Stimulated activated CD8-positive, alpha-beta memory T cell treated with anti-CD3 and anti-CD28 coated beads, Interleukin-7, amount 100 ng/mL, for 1 hour (primary cell): ENCODE data around the gene PRMT5.
"Not testable (repeated sequence)": the region's sequence is repeated elsewhere in the genome, so short reads cannot be mapped to it uniquely, and the experiment has no call there.

Source experiments
- DNase-seq, 2 donors: peaks; one replicate each; pipeline ENCODE4 v3.0.0-alpha.2; 2020; ENCODE audit warnings: low read depth in 2 of 2

The PRMT5 gene

DNA sequence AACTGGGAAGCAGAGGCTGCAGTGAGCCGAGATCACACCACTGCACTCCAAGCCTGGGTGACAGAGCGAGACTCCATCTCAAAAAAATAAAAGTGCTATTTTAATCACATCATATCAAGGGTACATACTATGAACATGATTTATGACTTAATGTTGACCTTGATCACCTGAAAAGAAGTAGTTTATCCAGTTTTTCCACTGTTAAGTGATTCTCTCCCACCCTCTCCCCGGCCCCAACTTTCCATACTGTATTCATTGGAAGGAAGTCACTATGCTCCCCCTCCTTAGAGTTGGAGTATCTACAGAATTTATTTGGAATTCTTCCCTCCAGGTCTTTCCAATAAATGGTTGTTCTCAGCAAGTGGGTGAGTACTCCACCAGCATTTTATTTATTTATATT is 3.0 kb upstream of the PRMT5 start:
- no peak for DNase-seq

DNA sequence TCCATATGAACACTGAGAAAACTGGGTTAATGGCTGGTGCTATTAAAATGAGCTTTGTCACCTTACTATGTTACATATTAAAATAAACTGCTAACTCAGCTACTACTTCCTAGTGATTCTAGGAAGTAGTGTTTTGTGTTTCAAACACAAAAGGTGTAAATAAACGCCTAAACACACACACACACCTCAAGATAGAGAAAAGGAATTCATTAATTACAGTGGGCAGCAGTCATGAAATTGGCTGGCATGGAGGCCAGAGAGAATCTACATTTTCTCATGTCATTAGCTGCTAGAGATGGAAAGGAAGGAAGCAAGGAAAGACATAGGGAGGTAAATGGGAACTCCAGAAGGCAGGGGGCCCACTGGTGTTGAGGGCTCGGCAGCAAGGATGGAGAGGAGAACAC is 787 bp upstream of the PRMT5 start:
- DNase-seq: no peak

DNA sequence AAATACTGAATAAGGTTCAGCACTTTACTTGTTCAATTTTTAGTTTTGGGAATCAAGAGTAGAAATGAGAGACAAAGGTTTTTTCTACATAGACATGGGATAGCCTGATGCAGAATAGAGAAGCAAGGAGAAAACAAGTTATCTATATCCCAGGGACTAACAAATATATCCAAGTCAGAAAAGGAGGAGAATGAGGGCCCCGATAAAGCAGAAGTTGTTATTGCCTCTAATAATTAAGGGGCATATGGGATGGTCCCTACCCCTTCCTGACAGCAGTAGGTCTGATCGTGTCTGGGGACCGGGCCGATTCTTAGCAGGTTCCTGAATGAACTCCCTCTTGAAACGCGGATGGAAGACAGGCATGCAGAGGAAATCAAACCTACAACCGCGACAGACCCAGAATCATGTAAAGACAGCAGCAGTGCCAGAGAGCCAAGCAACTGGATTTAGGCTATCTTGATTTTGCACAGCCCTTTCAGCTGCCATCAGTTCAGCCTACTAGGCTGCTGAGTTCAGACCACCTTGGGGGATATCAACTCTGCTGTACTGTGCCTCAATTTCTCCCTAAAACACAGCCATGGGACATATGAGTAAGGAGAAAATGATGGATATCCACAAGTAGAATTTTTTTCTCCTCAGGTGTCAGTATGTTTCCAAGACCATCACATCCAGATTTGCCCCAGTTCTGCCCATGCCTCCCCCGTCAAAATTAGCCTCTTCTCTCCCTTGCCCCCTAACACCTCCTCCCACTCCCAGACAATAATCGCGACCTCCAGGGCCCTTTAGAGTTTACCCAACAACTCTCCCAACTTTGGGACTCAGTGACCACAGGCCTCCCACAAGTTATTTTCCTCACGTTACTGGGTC is 706 bp downstream of the PRMT5 start:
- no peak for DNase-seq

DNA sequence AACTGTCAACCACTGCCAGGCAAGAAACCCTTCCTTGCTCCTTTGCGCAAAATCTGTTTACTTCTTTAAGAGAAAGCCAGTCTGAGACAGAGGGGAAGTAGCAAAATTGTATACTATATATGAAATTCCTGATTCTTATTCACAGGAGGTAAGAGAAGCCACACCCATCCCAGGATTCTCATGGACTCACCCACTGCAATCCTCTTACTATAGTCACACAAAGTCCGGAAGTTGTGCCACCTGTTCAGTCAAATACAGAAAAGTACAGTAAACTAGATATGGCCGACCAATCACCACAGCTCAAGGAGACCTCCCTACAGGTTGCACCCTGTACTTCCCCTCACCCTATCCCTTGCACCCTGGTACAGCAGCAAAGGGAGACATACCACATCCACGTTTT is 2.9 kb downstream of the PRMT5 start:
- no peak for DNase-seq

DNA sequence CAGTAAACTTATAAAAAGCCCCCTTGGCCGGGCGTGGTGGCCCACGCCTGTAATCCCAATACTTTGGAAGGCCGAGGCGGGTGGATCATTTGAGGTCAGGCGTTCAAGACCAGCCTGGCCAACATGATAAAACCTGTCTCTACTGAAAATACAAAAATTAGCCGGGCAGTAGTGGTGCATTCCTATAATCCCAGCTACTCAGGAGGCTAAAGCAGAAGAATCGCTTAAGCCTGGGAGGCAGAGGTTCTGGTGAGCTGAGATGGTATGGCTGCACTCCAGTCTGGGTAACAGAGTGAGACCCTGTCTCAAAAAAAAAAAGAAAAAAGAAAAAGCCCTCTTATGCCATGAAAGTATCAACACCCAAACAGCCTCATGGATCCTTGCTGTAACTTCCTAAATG is 3.7 kb downstream of the PRMT5 start:
- DNase-seq: no peak

DNA sequence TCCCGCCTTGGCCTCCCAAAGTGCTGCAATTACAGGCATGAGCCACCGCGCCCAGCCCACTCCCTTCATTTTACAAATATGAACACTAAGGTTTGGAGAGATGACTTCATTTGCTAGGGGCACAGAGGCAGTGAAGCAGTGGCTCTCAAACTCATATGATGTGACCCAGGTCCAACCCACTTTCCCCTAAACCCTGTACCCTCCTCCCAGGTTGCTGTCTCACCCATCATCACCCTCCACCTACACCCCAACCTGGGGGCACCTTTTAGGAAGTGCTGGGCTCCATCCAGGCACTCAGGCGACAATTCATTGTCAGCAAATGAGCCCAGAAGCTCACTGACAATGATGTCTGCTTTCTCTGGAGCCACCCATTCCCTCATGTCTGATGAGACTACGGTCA is 5.4 kb downstream of the PRMT5 start:
- no peak for DNase-seq

DNA sequence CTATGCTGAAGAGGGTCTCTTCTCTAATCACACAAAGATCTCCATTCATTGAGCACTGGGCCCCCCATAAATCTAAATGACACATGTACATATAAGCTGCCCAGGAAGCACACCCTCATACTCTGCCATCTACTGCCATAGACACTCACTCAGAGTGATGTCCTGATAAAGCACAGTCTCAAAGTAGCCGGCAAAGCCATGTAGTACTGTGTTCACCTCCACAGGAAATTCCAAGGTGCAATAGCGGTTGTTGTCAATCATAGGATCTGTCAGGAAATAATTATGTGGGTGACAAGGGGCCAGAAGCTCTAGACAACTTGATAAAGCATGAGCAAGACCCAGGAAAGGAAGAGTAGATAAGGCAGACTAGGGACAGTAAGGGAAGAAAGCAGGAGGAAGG is 6.9 kb downstream of the PRMT5 start:
- DNase-seq: no peak

DNA sequence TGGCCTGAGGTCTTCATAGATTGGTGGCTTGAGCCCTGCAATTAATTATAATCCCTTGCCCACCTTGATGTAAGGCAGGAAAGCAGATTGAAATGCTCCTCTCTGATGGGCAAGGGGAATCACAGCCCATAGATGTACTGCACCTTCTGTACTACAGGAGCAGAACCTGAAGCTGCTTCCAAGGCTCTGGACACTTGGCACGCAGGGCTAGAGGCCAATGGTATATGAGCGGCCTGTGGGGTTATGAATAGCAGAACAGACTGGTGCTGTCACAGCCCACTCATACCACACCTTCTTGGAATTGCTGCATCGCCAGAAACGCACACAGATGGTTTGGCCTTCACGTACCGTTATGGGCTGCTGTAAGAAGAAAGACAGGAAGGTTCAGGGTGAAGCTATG is 8.5 kb downstream of the PRMT5 start:
- DNase-seq: no peak

DNA sequence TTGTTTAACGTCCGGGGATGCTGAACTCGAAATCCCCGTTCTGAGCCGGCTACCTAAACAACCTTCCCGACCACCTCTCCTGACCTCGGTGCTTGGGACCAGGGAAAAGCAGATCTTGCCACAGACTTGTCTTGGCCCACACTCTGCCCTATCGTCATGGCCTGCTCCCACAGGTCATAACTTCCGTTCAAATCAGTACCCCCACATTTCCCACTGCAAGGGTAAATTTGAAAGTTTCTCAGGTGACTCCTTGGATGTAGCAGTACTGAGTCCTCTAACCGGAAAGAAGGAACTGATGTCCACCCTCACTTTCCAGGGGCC is 9.6 kb downstream of the PRMT5 start:
- DNase-seq: no peak

DNA sequence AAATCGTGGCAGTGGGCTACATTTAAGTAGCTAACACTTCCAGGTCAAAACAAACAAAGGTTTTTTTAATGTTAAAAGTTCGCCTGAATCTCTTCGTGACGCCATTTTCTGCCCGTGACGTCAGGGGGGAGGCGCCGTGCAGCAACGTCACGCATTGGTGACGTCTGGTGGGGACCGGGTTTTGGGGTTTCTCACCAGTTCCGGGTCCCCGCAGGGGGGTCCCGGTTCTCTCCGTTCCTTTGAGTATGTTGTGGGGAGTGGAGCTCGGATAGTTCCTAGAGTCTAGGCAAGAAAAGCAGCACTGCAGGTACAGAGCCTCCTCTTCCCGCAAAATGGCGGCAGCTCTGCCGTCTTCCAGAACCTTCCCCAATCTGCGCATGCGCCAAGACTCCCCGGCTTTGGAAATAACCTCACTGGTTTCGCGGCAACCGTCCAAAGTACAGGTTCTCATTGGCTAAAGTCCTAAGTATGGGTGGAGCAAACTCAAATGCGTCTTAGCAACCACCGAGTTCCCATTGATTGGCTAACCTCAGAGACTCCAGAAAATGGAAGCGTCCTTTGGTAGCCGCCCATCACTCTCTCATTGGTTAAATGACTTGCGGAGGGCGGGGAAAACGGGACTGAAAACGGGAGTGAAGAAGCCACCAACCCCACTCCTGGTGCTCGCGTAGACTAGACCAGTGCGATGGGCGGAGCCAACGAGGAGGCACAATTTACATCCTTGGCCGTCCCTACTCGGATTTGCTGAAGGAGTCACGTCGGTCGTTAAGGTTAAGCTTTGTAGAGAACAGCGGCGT is 10.2 kb downstream of the PRMT5 start, which contains the start of gene RBM23:
TSS of gene RBM23 (minus strand) at position 346 of the 797 bp plus-strand sequence.
- DNase-seq: peak; percentile 98 to 100

DNA sequence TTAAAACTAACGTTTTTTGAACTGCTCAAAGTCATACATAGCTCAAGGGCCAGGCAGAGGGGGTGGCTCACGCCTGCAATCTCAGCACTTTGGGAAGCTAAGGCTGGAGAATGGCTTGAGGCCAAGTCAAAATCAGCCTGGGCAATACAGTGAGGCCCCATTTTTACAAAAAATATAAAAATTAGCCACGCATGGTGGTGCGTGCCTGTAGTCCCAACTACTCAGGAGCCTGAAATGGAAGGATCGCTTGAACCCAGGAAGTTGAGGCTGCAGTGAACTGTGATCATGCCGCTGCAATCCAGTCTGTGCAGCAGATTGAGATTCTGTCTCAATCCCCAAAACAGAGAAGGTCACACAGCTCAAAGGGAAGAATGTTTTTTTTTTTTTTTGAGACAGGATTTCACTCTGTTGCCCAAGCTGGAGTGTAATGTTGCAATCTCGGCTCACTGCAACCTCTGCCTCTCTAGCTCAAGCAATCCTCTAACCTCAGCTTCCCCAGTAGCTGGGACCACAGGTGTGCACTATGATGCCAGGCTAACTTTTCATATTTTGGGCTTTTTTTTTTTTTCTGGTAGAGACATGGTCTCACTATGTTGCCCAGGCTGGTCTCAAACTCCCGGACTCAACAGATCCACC is 13.2 kb downstream of the PRMT5 start:
- no peak for DNase-seq

DNA sequence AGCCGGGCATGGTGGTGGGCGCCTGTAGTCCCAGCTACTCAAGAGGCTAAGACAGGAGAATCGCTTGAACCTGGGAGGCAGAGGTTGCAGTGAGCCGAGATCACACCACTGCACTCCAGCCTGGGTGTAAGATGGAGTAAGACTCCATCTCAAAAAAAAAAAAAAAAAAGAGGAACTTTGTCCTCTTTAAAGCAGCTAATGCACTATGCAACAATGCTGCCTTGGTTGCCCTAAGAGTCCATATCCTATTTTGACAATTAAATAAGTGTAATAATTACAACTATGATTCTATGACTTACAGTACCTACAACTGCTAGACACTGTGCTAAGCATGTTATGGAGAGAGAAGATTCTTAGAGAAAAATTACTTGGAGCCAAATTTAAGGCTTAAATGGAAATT is 14.3 kb downstream of the PRMT5 start:
- not testable (repeated sequence) for DNase-seq

DNA sequence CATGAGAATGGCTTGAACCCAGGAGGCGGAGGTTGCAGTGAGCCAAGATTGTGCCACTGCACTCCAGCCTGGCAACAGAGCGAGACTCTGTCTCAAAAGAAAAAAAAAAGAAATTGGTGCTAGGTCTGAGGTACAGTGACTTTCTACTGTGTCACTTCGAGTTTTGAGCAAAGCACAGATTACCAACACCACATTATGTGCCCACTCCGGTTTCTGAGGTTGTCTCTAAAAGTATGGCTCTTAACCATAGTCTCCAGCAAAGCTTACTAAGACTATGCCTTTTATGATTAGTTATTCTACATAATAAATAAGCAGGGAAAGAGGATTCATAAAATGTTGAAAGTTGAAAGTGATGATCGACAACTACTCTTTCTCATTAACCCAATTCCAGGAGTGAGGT is 18.3 kb downstream of the PRMT5 start:
- no peak for DNase-seq

DNA sequence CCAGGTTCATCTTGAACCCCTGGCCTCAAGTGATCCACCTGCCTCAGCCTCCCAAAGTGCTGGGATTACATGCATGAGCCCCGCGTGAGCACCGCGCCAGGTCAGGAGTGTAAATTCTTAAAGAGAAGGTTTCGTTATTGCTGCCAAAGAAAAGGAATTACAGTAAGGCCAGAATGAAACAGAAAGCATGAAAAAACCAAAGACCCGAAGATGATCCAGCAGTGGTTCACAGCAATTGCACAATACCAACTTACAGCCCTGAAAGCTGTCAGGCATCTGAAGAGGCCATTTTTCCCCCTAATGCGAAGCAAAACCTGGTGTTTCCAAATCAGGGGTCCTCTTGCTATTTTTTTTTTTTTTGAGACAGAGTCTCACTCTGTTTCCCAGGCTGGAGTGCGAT is 20.6 kb downstream of the PRMT5 start:
- DNase-seq: no peak

DNA sequence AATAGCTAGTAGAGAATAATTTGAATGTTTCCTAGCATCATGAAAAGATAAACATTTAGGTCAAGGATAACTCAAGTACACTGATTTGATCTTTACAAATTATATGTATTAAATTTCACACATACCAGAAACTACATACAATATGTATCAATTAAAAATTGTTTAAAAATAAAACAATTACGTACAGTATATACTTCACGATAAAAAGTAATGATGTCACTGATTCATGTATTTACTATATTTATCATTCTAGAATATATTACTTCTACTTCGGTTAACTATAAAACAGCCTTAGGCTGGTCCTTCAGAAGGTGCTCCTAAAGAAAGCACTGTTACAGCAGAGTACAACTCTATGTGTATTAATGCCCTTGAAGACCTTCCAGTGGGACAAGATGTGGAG is 21.7 kb downstream of the PRMT5 start:
- no peak for DNase-seq

DNA sequence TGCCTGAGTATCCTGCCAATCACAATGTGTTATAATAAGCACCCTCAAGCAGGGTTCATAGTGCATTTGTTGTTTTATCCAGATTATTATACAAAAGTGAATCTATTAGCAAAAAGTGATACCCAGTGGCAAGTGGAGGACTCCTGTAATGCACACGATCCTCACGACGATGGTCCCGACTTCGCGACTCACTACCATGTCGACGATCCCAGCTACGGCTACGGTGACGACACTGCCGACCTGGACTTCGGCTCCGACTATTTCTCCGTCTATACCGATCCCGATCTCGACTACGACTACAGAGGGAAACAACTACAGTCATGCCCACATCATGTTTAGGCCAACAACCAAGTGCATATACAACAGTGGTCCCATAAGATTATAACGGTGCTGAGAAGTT is 23.1 kb downstream of the PRMT5 start:
- DNase-seq: no peak

DNA sequence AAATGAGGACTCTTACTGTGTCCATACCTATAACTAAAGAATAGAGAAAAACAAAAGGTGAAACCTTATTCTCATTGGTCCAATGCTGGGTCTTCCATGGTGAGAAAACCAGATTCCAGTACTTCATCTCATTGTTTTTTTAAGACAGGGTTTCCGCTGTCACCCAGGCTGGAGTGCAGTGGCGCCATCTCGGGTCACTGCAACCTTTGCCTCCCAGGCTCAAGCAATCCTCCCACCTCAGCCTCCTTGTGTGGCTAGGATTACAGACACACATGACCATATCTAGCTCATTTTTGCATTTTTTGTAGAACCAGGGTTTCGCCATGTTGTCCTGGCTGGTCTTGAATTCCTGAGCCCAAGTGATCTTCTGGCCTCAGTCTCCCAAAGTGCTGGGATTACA is 23.5 kb downstream of the PRMT5 start:
- DNase-seq: no peak

DNA sequence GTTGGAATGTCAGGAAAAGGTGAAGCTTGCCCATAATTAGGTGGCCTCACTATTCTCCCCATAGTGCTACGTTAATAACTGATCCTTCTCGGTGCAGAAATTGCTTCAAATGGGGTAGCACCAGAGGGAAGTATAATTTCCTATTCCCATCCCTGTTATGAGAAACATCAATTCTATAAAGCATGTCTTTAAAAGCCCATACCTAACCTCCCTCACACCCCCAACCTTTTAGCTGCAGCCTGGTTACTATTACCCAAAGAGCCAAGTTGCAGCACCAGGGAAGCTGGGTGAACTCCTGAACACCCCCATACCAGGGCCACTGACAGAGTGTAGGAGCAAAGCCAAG is 25.5 kb downstream of the PRMT5 start:
- no peak for DNase-seq

DNA sequence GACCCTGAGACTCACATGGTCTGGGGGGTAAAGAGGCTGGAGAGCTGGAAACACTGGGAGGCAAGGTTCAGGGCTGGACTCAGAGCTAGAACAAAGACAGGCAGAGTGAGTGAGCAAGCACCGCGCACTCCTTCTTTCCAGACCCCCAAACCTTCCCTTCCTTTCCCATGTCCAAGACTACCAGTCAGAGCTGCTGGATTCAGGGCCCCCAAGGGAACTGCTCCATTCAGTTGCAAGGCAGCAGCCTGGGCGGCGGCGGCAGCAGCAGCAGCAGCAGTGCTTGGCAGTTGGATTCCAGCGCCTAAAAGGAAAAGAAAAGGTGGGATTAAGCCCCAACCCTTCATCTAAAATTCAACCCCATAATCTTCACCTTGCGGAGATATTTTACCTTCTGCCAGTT is 27.4 kb downstream of the PRMT5 start:
- no peak for DNase-seq

DNA sequence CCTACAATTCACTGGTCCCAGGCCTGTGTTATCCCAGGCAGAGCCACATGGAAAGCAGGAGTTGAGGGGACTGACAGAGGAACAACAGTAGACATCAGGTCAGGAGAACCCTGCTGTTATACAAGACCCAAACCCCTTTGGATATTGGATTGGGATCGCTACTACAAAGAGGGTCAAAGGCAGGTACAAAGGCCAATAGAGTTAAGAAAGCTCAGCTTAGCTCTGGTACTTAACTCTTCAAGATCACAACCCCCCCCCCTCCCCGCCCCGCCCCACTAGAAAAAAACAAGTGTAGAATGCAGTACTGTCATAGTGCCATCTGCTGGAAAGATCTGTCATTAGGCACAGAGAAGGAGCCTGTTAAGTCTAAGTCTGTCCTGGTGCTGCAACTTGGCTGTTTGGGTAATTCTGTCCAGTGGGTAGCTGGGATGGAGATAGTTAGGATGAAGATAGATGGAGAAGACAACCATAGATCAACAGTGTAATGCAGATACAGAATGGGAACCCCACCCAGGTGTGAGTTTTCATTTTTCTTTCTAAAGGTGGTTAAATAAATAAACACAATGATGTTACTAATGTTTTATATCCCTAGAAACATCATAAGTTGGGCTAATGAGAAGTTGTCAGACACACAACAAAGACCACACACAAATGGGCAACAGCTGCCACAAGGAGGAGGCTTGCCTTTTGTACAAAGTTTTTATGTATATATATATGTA is 28.9 kb downstream of the PRMT5 start:
- peak in 1 of 2 donors; percentile 7 for DNase-seq

DNA sequence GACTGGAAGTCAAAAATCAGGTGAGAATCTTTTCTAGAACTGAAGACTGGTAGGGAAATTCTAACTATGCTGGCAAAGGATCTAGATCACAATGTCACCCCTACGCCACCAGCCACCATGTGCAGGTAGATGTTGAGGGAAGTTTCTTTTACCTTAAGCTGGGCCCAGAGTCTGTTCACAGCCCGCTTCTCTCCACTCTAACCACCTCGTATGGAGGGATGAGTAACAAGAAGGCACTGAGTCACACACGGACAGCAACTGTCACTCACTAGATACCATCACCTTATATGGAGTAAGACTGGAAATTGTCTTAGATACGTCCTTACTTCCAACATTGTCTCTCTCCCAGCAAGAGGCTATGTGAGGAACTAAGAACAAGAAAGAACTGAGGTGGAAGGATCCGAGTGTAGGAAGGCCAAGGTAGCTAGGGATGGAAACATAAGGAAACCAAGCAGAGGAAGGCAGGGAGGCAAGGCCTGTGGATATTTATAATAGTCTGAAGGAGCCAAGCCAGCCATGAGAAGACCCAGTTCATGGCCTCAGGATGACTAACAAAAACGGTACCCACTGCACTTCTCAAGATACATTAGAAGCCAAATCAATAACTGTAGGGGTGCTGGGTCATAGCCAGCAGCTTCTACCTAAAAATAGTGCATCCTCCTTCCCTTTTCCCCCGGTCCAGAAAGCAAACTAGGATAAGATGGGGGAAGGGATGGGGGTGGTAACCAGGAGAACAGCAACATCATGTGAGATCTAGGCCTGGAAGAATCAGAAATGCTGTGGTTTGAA is 30.7 kb downstream of the PRMT5 start:
- no peak for DNase-seq
